Stimulated activated naive CD8-positive, alpha-beta T cell treated with anti-CD3 and anti-CD28 coated beads, Interleukin-15, Interleukin-2, amounts not matched to agents 100 U/mL and 50 U/mL, for 24 hours (primary cell): ENCODE results near the gene CMIP.
A peak's percentile ranks its signal among the peaks of the same experiment; 100 is the strongest.

Experiments used
- ATAC-seq: fragments of 150-1000 bp; cut with Tn5 transposase; one replicate; pipeline ENCODE4 v1.10.0; 2021
- DNase-seq: peaks from one replicate; pipeline ENCODE4 v3.0.0; 2021

The CMIP gene

DNA sequence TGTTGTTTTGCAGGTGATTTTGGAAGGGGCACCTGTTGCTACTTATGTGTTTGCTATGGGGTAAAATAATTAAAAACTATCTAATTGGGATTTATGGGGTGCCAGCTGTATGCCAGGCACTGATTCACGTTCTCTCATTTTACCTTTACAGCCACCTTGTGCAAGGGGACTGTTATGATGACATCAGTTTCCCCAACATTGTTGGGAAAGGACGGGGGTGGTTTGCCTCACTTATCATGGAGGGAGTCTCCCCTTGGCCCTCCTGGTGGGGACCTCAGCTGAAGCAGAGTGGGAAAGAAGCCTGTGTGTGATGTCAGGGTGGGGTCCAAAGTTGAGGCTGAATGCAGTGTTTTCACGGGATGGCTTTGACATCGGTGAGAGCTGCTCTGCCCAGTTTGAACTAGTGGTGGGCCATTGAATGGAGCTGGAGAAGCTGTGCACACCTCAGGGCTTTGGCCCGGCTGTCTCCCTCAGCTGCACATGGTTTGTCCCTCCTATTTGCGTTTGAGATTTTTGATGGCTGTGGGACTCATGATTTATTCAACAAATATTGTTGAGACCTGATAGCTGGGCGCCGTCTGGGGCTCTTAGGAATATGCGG lies 36.1 kb downstream of the CMIP start:
- no peak for DNase-seq
- no peak for ATAC-seq

DNA sequence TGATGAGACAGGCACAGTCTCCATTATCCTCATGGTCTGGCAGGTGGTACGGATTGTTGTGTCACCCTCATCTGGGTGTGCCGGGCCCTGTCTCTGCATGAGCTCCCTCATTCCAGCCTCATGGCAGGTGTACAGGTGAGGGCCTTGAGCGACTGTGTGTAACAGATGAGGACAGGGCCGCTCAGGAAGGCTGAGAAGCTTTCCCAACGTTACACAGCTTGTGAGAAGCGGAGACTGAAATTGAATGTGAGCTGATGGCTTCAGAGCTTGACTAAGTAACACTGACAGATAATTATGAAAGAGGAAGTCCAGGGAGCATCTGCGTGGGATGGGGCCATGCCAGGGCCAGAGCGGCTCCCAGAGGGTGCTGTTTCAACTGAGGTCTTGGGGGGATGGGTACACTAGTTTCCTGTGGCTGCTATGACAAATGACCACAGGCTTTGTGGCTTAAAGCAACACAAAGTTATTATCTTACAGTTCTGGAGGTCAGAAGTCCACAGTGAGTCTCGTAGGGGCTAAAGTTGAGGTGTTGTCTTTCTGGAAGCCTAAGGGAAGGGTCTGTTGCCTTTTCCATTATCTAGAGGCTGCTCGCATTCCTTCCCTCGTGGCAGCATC lies 36.7 kb downstream of the CMIP start:
- ATAC-seq, result peak; percentile 71
- DNase-seq, result peak; percentile 46

GRCh38 chr16:81482329-81483063 lies 37.9 kb downstream of the CMIP start:
- ATAC-seq (no peak), DNase-seq (no peak)

- DNase-seq (no peak), ATAC-seq (no peak)
Observed at GRCh38 chr16:81483064-81483969, 38.7 kb downstream of the CMIP start.

- DNase-seq (no peak), ATAC-seq (no peak)
Observed at GRCh38 chr16:81483970-81484595, 39.5 kb downstream of the CMIP start.

DNA sequence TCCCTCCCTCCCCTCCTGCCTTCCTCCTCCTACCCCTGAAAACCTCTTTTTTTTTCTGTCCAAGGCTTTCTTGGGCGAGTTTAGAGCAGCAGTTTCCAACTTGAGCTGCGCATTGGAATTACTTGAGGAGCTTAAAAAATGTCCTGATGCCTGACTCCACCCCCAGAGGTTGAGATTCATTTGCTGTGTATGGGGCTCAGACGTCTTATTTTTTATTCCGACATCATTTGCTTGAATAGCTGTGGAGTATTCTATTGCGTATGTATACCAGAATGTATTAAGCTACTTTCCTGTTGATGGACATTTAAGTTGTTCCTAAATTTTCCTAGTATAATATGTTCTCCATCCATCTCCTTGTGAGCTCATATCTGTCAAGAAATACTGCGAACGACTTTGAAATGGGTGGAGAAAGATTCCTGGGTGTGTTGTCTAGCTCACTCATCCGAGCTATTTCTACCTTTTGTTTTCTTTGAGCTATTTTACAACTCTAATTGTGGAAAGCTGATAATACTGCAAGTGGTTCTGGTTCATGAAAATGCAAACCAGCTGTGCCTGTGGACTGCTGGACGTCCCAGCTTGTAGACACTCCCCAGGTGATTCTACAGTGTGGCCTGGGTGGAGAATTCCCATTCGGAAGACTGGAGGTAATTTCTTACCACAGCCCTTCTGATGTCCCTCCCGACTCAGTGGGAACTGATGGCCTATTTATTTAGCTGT lies 40.5 kb downstream of the CMIP start:
- no peak for DNase-seq
- no peak for ATAC-seq

DNA sequence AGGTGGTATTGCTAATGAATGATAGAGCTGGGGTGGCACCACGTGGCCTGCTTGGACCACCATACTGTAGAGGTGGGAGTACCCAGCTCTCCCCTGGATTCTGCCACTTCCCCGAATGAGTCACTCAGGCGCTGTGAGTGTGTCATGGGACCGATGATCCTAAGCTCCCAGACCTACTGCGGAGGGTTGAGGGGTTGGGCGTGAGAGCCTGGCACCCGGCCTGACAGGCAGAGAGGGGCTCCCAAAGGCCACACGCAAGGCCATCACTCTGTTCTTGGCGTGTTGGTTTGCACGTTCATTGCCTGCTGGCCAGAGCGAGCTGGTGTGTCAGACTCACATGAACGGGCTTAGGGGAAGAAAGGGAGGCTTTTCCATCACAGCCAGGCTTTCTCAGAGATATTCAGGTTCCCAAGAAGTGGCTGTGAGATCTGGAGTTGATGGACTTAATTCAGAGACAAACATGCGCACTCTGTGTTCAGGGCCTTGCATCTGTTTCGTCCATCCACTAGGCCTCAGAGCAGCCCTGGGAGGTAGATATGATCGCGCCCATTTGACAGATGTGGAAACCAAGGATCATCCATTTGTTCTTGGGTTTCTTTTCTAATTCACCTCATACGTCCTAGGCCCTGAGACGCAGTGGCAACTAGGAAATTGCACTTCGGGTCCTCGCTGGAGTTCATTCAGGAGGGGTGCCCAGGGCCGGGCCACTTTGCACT lies 41.4 kb downstream of the CMIP start:
- ATAC-seq, result no peak
- no peak for DNase-seq

- ATAC-seq, result no peak
- no peak for DNase-seq
Observed at GRCh38 chr16:81486540-81487061, 42.0 kb downstream of the CMIP start.

- DNase-seq (no peak), ATAC-seq (no peak)
Observed at GRCh38 chr16:81487301-81487720, 42.7 kb downstream of the CMIP start.

DNA sequence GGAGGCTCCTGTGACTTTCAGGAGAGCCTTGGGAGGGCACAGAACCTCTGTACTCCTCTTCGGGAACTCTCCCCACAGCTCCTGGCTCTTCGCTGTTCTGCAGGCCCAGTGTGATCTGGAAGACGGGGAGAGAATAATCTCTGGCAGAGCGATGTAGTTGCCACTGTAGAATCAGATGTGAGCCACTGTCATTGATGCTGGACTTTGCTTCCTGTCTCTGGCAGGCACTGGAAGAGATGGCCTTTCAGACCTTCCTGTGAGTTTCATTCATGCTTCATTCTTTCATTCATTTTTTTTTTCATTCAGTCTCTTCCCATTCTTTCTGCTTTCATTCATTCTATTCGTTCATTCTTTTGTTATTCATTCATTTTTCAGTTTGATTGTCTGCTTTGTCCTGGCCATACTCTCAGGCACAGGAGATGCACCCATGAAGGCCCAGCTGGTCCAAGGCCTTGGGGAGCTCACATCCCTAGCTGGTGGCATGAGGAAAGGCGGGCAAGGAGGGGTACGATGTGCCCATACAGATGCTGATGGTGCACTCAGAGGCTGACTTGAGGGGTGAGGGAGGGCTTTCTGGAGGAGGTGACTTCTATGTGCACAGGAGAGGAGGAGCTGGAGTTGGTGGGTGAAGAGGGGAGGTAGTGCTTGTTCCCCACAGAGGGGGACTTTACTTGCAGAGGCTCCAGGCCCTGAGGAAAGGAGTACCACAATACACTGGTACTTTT lies 44.2 kb downstream of the CMIP start:
- no peak for ATAC-seq
- DNase-seq, result no peak

- DNase-seq (no peak), ATAC-seq (no peak)
Observed at GRCh38 chr16:81489547-81490267, 45.1 kb downstream of the CMIP start.

DNA sequence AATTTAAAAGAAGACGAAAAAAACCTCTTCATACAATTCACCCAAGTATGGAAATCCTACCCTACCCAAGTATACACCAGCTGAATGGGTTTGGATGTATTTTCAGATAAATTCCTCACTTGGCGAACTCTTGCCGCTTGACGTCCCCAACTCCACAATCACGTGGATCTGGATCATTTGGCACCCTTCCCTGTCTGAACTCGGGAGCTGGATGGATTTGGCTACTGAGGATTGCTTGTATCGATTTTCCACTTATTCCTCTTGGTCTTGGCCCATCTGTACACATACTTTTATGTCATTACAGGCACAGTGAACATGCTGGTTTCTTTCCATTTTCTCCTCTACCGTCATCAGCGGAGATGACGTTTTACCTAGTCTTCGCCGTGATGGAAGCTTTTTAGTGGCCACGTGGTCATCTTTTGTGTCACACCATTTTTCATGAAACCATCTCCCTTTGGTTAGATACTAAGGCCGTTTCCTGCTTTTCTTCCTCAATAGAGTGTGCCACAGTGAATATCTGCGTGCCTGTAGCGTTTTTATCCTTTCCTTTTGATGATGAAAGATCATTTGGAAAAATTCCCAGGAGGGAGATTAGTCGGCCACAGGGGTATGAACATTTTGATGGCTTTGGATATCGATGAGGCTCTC lies 47.1 kb downstream of the CMIP start:
- ATAC-seq (no peak), DNase-seq (no peak)

DNA sequence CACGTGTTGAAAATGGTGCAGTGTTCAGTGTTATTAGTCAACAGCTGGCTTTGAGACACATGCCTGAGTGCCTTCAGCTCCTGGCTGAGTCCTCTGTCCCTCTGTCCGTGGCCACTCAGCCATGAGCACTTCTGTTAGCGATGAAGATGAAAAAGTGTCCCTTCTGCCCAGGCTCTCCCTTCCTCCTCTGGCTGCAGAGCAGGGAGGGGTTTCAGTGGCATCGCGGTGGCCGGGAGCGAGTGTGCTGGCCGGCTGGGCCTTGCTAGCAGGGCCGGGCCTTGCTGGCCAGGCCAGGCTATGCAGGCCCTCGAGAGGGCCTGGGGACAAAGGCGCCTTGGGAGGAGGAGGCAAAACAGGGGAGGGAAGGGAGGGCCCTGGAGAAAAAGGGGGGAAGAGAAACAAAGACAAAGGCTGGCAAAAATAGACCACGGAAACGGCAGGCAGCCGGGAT lies 47.7 kb downstream of the CMIP start:
- DNase-seq, result no peak
- no peak for ATAC-seq

- DNase-seq (no peak), ATAC-seq (no peak)
Observed at GRCh38 chr16:81492965-81493754, 48.6 kb downstream of the CMIP start.

DNA sequence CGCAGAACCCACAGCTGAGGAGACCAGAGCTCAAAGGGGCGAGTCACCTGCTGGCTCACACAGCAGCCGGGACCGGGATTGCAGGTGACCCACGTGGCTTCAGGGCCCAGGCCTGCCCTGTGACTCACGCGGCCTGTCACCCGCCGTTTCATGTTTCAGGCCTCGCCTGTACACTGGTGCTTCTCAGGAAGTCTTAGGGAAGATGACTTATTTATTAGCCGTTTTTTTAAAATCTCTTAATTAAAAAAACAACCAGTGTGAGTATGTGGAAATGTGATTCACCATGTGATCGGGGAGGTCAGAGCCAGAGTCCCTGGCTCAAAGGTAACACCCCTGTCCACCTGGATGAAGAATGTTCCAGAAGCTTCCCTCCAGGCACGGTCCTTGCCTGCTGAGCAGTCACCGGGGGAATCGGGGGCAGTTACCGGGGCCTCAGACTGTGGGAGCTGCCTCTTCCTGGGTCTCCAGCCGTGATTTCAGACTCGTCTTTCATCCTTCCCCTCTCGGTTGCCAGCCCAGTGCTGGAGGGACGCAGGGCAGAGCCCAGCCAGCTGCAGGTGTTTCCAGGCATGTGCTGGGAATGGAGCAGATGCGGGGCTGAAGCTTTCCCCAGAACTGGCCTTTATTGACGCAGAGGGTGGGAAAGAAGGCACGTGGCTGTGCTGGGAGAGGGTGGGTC lies 49.3 kb downstream of the CMIP start:
- ATAC-seq (peak; percentile 78), DNase-seq (peak; percentile 42)

- ATAC-seq, result no peak
- no peak for DNase-seq
Observed at GRCh38 chr16:81494434-81494806, 49.8 kb downstream of the CMIP start.

GRCh38 chr16:81494888-81495287 lies 50.3 kb downstream of the CMIP start:
- no peak for ATAC-seq

More at GRCh38 chr16:81494888-81495287, 50.3 kb downstream of the CMIP start:
- DNase-seq, result no peak
